UCSD-AML1 (cell line): ENCODE results near the gene EXT2.

Source experiments
- DNase-seq: peaks from one replicate; lab custom pipeline; 2025; ENCODE audit not compliant: unreplicated experiment; lab: John Stamatoyannopoulos, UW

The EXT2 gene

DNA sequence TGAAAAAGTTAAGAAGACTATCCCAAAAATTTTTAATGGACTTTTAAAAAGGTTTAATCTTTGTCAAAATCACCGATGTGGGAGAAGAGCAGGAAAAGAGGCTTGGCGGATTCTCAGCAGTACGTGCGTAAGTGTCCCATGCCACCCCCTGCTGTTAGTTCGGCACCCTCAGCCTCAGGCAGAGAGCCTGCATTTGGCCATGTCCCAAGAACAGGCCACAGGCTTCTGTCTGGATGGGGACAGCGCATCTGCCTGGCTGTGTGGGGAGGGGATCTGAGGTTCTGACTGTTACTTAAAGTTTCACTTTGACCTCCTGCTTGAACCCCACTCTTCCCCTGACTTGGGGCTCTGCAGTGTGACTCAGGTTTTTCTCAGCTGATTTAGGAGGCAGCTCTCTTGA, 35.3 kb downstream of the EXT2 start:
- DNase-seq, result no peak

DNA sequence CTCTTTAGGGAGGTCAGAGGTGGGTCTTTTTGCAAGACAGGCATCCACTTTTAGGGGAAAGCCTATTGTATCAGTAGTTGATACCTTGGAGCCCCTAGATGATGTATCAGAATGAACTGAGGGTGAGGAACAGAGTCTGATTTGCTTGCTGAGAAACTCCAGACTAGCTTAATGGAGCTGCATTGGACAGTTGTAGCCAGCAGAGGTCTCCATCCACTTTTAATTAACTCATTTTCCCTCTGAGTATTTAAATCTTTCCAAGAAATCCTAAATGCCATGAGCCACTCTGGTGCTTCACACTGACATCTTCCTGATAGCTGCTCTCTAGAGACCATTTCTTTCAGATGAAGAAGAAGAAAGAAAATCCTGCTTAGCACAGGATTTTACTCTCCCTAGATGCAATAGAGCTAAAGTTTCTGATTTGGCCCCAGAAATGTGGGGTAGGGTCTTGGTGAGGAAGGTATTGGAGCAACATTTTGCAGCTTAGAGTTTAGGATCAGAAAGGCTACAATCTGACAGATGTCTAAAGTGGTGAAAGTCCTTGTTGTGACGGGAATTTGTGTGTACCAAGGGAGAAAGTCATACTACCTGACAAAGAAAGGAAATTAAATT, 38.0 kb downstream of the EXT2 start:
- no peak for DNase-seq

DNA sequence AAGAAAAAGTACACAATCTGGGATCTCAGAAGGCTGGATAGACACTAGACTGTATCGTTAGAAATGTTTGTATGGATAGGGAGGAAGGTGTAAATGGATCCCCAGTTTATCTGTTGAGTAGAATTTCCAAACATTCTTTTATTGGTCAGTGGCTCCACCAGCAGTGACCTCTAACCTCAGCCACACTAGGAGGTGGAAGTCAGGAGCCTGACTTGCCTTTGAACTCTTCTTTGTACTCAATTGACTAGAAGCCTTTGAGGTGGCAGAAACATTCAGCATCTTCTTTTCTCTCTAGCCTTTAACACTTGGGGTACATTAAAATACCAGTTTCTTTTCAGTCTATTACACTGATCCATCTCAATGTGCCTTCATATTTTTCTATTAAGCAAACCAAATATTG, 39.1 kb downstream of the EXT2 start:
- no peak for DNase-seq

DNA sequence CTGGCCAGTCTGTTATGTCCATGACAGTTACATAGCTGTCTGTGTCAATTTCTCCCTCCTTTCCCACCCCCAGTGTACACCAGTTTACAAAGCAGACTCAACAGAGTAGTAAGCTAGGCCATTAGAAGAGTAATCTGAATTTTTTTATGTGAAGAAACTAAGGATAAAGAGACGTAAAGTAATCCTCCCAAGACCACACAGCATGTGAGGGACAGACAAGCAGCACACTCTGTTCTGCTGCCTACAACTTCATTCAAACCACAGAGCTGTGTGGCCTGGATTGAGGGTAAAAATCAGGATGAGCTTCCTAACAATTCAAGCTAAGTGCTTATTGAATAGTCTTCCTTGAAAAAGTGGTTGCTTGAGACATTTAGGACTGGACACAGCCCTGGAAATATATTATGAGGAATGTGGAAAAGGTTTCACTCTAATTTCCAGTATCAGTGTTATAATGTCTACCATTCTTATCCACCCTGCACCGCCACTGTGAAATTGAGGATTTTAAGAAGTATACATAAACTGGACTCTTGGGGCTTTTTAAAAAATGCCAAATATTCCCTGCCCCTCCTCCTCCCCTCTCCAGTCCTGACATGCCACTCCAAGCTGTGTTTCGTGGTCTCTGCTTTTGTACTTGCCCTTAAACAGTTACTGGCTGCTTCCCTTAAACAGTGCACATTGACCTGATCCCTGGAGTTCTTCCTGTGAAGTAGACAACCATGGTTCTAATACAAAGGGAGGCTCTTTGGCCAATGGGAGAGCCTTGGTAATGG, 40.9 kb downstream of the EXT2 start:
- DNase-seq, result no peak

DNA sequence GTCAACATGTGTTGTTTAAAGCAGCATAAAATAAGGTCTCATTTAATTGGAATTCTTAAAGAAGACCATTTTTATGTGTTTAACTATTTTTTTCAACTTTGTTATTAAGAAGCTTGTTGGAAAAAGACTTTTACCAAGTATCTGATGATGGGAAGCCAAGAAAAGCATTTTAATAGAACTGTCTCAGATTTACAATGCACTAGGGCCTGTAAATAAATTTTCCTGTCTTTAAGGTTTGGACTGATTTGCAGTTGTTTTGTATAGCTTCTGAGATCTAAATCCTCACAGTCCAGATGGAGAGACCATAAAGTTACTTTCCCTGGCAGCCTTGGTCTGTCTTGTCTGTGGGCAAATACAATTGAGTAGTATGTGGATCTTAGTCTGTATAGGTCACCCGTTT, 41.6 kb downstream of the EXT2 start:
- no peak for DNase-seq

- DNase-seq, result no peak
Observed at GRCh38 chr11:44138286-44138685, 42.8 kb downstream of the EXT2 start.

DNA sequence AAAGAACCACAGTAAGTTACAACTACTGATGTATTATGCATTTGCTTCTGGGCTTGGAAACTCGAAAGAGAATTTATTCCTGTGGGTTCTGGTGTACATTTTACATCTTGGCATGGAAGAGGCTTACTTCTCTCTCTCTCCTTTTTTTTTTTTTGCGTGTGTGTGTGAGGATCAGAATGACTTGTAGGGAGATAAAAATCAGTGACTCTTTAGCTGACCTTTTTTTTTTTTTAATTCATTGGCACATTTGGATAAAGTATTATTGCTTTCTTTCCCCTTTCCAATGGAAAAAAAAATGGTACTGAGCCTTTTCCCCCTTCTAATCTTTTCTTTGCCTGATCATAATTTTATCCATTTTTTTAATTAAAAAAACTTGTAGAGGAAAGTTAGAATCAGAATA, 43.5 kb downstream of the EXT2 start:
- DNase-seq, result no peak

GRCh38 chr11:44139565-44140330, 44.3 kb downstream of the EXT2 start:
- no peak for DNase-seq

- no peak for DNase-seq
Observed at GRCh38 chr11:44140372-44140771, 44.9 kb downstream of the EXT2 start.

DNA sequence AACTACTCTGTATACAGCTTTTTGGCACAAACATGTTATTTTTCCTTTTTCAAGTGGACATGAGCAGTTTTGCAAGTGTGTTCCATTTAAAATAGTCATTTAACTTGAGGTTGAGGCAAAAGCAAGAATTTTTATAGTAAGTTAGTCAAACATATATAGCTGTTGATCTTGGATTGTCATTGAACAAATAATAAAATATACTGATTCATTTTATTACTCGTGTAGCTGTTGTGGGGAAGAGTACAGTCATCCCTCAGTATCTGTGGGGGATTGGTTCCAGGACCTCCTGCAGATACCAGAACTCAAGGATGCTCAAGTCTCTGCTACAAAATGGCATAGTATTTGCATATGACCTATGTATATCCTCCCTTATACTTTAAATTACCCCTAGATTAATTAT, 45.3 kb downstream of the EXT2 start:
- DNase-seq, result no peak

GRCh38 chr11:44143987-44144909, 48.8 kb downstream of the EXT2 start:
- no peak for DNase-seq

- no peak for DNase-seq
Observed at GRCh38 chr11:44145011-44145775, 49.7 kb downstream of the EXT2 start.

DNA sequence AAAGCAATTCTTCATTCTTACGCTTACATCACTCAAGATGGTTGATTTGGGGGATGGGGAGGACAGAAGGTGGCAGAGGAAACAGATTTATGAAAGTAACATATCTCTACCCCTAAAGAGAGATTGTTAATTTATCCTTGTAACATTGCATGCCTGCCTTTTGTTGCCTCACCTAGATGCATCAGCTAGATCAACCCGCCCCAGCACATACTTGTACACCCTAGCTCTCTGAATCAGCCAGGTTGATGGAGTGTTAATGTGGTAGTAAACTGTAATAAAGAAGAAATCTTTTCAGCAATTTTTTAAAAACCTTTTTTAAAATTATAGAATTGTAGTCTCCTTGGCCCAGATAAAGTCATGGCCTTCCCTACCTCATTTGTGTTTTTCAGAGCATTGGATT, 51.5 kb downstream of the EXT2 start:
- no peak for DNase-seq

GRCh38 chr11:44147751-44148150, 52.3 kb downstream of the EXT2 start:
- DNase-seq, result no peak

- no peak for DNase-seq
Observed at GRCh38 chr11:44149651-44150050, 54.2 kb downstream of the EXT2 start.

- DNase-seq, result no peak
Observed at GRCh38 chr11:44150401-44150800, 54.9 kb downstream of the EXT2 start.

DNA sequence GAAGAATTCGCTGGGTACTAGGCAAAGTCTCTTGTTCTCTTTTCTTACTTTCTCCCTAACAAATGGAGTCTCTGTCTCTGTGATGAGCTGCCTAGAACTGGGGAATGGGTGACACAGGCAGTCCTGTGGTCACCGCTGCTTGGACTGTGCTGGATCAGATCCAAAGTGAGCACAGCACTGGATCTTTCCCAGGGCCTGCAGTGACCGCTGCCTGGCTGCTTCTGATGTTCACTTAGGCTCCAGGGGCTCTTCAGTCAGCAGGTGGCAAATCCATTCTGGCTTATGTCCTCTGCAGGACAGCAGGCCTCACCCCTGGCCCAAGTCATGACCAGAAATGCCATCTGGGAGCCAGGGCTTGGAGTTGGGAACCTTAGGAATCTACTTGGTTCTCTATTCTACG, 61.5 kb downstream of the EXT2 start:
- DNase-seq, result no peak

- no peak for DNase-seq
Observed at GRCh38 chr11:44158384-44158783, 62.9 kb downstream of the EXT2 start.

DNA sequence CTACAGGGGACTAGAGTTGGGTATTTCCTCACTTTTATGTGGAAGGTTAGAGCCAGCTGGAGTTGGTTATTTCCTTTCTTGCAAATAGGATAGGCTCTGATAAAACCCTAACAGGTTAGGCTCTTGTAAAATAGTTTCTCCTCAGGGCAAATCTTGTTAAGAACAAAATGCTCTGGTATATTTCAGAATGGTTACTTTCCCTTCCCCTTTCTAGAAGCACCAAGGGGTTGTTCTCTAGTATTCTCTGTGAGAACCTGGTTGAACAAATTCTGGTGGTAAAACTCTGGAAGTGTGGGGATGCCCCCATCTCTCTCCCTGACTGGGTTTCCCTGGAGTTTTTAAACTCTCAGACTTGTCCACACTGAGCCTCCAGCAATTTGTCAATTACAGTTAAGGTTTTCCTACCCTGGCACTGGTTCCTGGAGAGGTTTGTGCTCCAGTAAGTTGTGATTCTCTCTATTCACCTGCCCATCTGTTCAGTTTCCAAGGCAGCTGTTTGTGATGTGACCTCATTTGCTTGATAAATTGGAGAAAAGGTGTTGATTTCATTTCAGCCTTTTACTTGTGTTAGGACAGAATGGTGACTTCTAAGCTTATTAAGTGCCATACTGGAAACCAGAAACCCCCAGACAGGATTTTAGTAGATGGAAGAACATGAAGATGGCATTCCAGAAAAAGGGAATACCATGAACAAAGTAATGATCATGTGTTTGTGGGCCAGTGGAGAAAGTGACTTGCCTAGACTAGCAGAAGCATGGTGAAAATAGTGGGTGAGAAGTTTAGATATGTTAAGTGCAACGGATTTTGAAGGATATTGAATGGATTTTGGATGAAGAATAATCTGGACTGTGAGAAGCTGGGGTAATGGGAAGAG, 64.6 kb downstream of the EXT2 start:
- DNase-seq, result no peak
